ENCODE results near the gene NAT16. TPM values are rescaled to one million over a fixed set of nuclear protein-coding genes. Genes with fewer than 3 reads are reported as not detected.

The NAT16 gene
- total RNA-seq, 1 donor from 2014 or later: 2.4 TPM

DNA sequence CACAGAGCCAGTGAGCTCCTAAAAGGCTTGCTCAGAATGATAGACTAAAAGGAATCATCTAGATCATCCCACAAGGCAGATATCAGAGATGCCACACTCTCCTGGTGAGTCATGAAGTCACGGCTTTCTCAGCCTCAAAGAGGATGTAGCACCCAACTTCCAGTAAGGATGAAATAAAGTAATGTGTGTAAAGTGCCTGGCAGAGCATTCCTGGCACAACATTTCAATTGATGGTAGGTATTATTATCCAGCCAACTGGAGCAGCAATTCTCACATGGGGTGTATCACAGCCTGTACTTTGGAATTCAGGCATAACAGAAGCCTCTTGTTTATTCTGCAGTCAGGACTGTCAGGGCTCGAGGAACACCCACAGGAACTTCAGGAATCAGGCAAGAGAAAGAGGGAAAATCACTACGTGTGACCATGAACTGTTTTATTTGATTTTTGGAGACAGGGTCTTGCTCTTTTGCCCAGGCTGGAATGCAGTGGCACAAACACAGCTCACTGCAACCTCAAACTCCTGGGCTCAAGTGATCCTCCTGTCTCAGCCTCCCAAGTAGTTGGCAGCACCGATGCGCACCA lies 5.3 kb upstream of the NAT16 start:
- Mint-ChIP-seq H3K27me3 (ENCODE audit: unreplicated experiment) (peaks cover 2% of the 10 kb centered on the region), H3K4me1 (ENCODE audit: low read depth, unreplicated experiment) (no peaks in the 10 kb centered on the region), H3K9me3 (ENCODE audit: unreplicated experiment) (peaks cover 5% of the 10 kb centered on the region), H3K36me3 (ENCODE audit: unreplicated experiment) (no peaks in the 10 kb centered on the region), H3K4me3 (ENCODE audit: unreplicated experiment) (no peak overlapping the region), H3K27ac (ENCODE audit: unreplicated experiment) (no peak overlapping the region)
- DNase-seq: no peak
- TF ChIP-seq, protein P1, sequence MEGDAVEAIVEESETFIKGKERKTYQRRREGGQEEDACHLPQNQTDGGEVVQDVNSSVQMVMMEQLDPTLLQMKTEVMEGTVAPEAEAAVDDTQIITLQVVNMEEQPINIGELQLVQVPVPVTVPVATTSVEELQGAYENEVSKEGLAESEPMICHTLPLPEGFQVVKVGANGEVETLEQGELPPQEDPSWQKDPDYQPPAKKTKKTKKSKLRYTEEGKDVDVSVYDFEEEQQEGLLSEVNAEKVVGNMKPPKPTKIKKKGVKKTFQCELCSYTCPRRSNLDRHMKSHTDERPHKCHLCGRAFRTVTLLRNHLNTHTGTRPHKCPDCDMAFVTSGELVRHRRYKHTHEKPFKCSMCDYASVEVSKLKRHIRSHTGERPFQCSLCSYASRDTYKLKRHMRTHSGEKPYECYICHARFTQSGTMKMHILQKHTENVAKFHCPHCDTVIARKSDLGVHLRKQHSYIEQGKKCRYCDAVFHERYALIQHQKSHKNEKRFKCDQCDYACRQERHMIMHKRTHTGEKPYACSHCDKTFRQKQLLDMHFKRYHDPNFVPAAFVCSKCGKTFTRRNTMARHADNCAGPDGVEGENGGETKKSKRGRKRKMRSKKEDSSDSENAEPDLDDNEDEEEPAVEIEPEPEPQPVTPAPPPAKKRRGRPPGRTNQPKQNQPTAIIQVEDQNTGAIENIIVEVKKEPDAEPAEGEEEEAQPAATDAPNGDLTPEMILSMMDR (IDR thresholded peaks at IDR 0.05; ENCODE audit: partially characterized antibody, unreplicated experiment): no peak

DNA sequence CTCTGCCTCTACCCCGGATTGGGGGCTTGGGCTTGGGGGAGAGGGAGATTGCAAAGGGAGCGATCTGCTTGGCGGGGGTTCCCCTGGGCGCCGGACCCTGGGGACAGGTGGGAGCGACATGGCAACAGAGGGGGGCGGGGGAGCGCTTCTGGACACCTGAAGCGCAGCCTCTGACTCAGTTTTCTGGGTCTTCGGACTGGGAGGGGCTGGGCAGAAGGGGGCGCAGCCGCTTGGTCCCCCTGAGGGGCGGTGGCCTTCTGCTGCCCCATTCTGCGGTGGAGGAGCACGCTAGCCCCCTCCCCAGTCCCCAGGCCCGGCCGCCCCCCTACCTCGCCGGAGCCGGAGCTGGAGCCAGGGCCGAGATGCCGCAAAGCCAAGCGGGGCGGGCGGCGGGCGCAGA lies 380 bp downstream of the NAT16 start:
- H3K4me3 Mint-ChIP-seq (ENCODE audit: unreplicated experiment): peak overlapping the region; percentile 90
- H3K36me3 Mint-ChIP-seq (ENCODE audit: unreplicated experiment): peaks cover 6% of the 10 kb centered on the region
- no peak overlapping the region for H3K27ac Mint-ChIP-seq (ENCODE audit: unreplicated experiment)
- no peaks in the 10 kb centered on the region for H3K4me1 Mint-ChIP-seq (ENCODE audit: low read depth, unreplicated experiment)
- peak; percentile 44 for DNase-seq
- peaks cover 26% of the 10 kb centered on the region for H3K27me3 Mint-ChIP-seq (ENCODE audit: unreplicated experiment)
- H3K9me3 Mint-ChIP-seq (ENCODE audit: unreplicated experiment): peaks cover 4% of the 10 kb centered on the region
- TF ChIP-seq, protein P1 (IDR thresholded peaks at IDR 0.05; ENCODE audit: partially characterized antibody, unreplicated experiment): no peak

DNA sequence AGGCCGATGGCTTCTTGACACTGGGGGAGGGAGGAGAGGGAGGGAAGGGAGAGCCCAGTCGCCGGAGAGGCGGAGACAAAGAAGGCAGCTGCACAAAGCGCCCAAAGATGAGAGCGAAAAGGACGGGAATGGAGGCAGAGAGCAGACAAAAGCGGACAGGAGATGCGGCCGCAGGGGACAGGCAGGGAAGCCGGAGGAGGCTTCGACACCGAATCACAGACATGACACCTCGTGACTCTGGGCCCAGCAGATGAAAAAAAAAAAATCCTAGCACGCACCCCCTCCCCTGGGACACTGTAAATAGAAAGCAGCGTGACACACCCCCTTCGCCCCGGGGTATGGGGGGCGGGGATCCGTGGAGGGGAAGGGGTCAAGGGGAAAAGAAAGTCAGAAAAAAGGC lies 976 bp downstream of the NAT16 start:
- DNase-seq: peak; percentile 50
- Mint-ChIP-seq H3K27ac (ENCODE audit: unreplicated experiment) (peak overlapping the region; percentile 88), H3K4me3 (ENCODE audit: unreplicated experiment) (peak overlapping the region; percentile 90)

DNA sequence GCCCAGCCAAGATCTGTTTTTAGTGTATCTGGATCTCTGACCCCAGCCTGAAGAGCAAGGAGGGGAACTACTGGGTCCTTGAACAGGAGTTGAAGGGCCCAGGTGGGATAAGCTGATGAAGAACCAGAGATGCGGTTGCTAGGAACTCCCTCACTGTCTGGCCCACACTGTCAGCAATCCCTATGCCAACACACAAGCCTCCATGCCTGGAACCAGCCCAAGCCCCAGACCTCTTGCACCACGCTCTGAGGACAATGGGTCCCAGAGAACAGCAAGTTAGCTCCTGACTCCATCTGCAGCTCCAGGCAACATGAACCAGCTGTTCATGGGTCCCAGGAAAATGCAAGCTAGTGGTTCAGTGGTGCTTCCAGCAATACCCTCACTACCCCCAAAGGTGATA lies 2.4 kb downstream of the NAT16 start:
- no peaks in the 10 kb centered on the region for H3K4me1 Mint-ChIP-seq (ENCODE audit: low read depth, unreplicated experiment)
- H3K27me3 Mint-ChIP-seq (ENCODE audit: unreplicated experiment): peaks cover 35% of the 10 kb centered on the region
- peaks cover 6% of the 10 kb centered on the region for H3K9me3 Mint-ChIP-seq (ENCODE audit: unreplicated experiment)
- H3K27ac Mint-ChIP-seq (ENCODE audit: unreplicated experiment): no peak overlapping the region
- no peak overlapping the region for H3K4me3 Mint-ChIP-seq (ENCODE audit: unreplicated experiment)
- H3K36me3 Mint-ChIP-seq (ENCODE audit: unreplicated experiment): peaks cover 6% of the 10 kb centered on the region
- TF ChIP-seq, protein P1 (IDR thresholded peaks at IDR 0.05; ENCODE audit: partially characterized antibody, unreplicated experiment): no peak
- DNase-seq: no peak

More for the DNA sequence above, 976 bp downstream of the NAT16 start:
- no peaks in the 10 kb centered on the region for H3K4me1 Mint-ChIP-seq (ENCODE audit: low read depth, unreplicated experiment)
- H3K9me3 Mint-ChIP-seq (ENCODE audit: unreplicated experiment): peaks cover 4% of the 10 kb centered on the region
- H3K36me3 Mint-ChIP-seq (ENCODE audit: unreplicated experiment): peaks cover 6% of the 10 kb centered on the region
- TF ChIP-seq, protein P1 (IDR thresholded peaks at IDR 0.05; ENCODE audit: partially characterized antibody, unreplicated experiment): no peak
- H3K27me3 Mint-ChIP-seq (ENCODE audit: unreplicated experiment): peaks cover 27% of the 10 kb centered on the region

DNA sequence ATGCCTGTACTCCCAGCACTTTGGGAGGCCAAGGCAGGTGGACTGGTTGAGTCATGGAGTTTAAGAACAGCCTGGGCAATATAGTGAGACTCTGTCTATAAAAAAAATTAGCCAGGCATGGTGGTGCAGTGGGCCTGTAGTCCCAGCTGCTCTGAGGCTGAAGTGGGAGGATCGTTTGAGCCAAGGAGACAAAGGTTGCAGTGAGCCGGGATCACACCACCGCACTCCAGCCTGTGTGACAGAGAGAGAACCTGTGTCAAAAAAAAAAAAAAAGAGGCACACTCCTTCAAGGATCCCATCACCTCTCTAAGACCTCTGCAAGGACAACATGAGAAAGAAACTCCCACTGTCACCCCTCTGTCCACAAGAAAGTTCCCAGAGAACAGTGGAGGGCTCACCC lies 4.4 kb downstream of the NAT16 start:
- no peak for DNase-seq
- Mint-ChIP-seq H3K27ac (ENCODE audit: unreplicated experiment) (no peak overlapping the region), H3K36me3 (ENCODE audit: unreplicated experiment) (peaks cover 6% of the 10 kb centered on the region), H3K4me3 (ENCODE audit: unreplicated experiment) (no peak overlapping the region), H3K9me3 (ENCODE audit: unreplicated experiment) (peaks cover 3% of the 10 kb centered on the region), H3K4me1 (ENCODE audit: low read depth, unreplicated experiment) (peaks cover 5% of the 10 kb centered on the region), H3K27me3 (ENCODE audit: unreplicated experiment) (peaks cover 47% of the 10 kb centered on the region)
- TF ChIP-seq, protein P1 (IDR thresholded peaks at IDR 0.05; ENCODE audit: partially characterized antibody, unreplicated experiment): no peak
